ENCODE results near the gene TRIM61.
"Not testable (repeated sequence)": the region's sequence is repeated elsewhere in the genome, so short reads cannot be mapped to it uniquely, and the experiment has no call there.

Gene TRIM61

GRCh38 chr4:164943192-164943591, 34.3 kb downstream of the TRIM61 start:
- Histone ChIP-seq H3K9me3 (replicated peaks; ENCODE audit: insufficient read depth, low read length) (no peaks in the 10 kb centered on the region), H3K4me2 (ENCODE audit: low read depth, low read length) (peak overlapping the region; percentile 50), H3K4me3 (ENCODE audit: low read length) (peak overlapping the region; percentile 35; the same call in 1 of the 2 replicates), H3K9ac (ENCODE audit: low read length) (peak overlapping the region; percentile 33; the same call in 1 of the 2 replicates), H2AFZ (ENCODE audit: low read length) (peak overlapping the region; percentile 61), H3K36me3 (replicated peaks; ENCODE audit: insufficient read depth, low read length) (no peaks in the 10 kb centered on the region), H3K27ac (ENCODE audit: low read length) (peak overlapping the region; percentile 80; the same call in 1 of the 2 replicates), H3K4me1 (ENCODE audit: low read length) (peaks cover 7% of the 10 kb centered on the region; the same call in 1 of the 2 replicates), H3F3A (ENCODE audit: insufficient read depth, low read length) (peaks cover 9% of the 10 kb centered on the region; the same call in 1 of the 2 replicates), H3K27me3 (replicated peaks; ENCODE audit: insufficient read depth, low read length) (no peaks in the 10 kb centered on the region), H4K20me1 (ENCODE audit: insufficient read depth, low read length) (no peaks in the 10 kb centered on the region), H3K79me2 (ENCODE audit: low read length) (no peaks in the 10 kb centered on the region), H3K9me2 (replicated peaks; ENCODE audit: insufficient read depth, low read length) (no peaks in the 10 kb centered on the region)
- TF ChIP-seq CTCF (IDR thresholded peaks at IDR 0.05; ENCODE audit: low read length) (no peak), EZH2 (optimal IDR thresholded peaks at IDR 0.05; ENCODE audit: low read depth, low read length) (no peak), EZH2phosphoT487 (IDR thresholded peaks at IDR 0.05; ENCODE audit: low read length) (no peak)
- peak; percentile 64 for DNase-seq

- peak; percentile 79 for DNase-seq
- no peak overlapping the region for H3K4me3 ChIP-seq (ENCODE audit: low read length)
- H3K9me2 ChIP-seq (replicated peaks; ENCODE audit: insufficient read depth, low read length), result no peaks in the 10 kb centered on the region
- no peak overlapping the region for H3K9ac ChIP-seq (ENCODE audit: low read length)
- H2AFZ ChIP-seq (ENCODE audit: low read length), result peak overlapping the region; percentile 14; the same call in 1 of the 2 replicates
- H3K27me3 ChIP-seq (replicated peaks; ENCODE audit: insufficient read depth, low read length), result no peaks in the 10 kb centered on the region
- no peak overlapping the region for H3K27ac ChIP-seq (ENCODE audit: low read length)
- peak; percentile 36 for TF ChIP-seq CTCF (IDR thresholded peaks at IDR 0.05; ENCODE audit: low read length)
- TF ChIP-seq EZH2 (optimal IDR thresholded peaks at IDR 0.05; ENCODE audit: low read depth, low read length), result no peak
- H3K36me3 ChIP-seq (replicated peaks; ENCODE audit: insufficient read depth, low read length), result no peaks in the 10 kb centered on the region
- H4K20me1 ChIP-seq (ENCODE audit: insufficient read depth, low read length), result no peaks in the 10 kb centered on the region
- no peaks in the 10 kb centered on the region for H3K79me2 ChIP-seq (ENCODE audit: low read length)
- H3F3A ChIP-seq (ENCODE audit: insufficient read depth, low read length), result no peaks in the 10 kb centered on the region
- H3K9me3 ChIP-seq (replicated peaks; ENCODE audit: insufficient read depth, low read length), result no peaks in the 10 kb centered on the region
- peaks cover 22% of the 10 kb centered on the region for H3K4me1 ChIP-seq (ENCODE audit: low read length)
- H3K4me2 ChIP-seq (ENCODE audit: low read depth, low read length), result no peak overlapping the region
These were observed 39.7 kb downstream of the TRIM61 start for GRCh38 chr4:164937576-164938270.

GRCh38 chr4:164935865-164936606, 41.4 kb downstream of the TRIM61 start:
- Histone ChIP-seq H2AFZ (ENCODE audit: low read length) (peak overlapping the region; percentile 43; the same call in 1 of the 2 replicates), H3K4me1 (ENCODE audit: low read length) (peaks cover 22% of the 10 kb centered on the region)
- not testable (repeated sequence) for H3K4me3 ChIP-seq (ENCODE audit: low read length); H3F3A ChIP-seq (ENCODE audit: insufficient read depth, low read length); DNase-seq; H3K4me2 ChIP-seq (ENCODE audit: low read depth, low read length); H3K9me2 ChIP-seq (replicated peaks; ENCODE audit: insufficient read depth, low read length); H3K79me2 ChIP-seq (ENCODE audit: low read length); H3K9ac ChIP-seq (ENCODE audit: low read length); H4K20me1 ChIP-seq (ENCODE audit: insufficient read depth, low read length); H3K27ac ChIP-seq (ENCODE audit: low read length); H3K36me3 ChIP-seq (replicated peaks; ENCODE audit: insufficient read depth, low read length); H3K9me3 ChIP-seq (replicated peaks; ENCODE audit: insufficient read depth, low read length); H3K27me3 ChIP-seq (replicated peaks; ENCODE audit: insufficient read depth, low read length)
